Mammary epithelial cell (primary cell): ENCODE results near the gene KIF1C.

Experiments
- EZH2 ChIP-seq: IDR thresholded peaks from 2 replicates; pipeline ENCODE4 v1.6.1; 2012; ENCODE audit warnings: low read length, inconsistent platforms, borderline replicate concordance
- TF ChIP-seq, protein P1 (sequence below), 2 donors: IDR thresholded peaks in 1 of 2; conservative IDR thresholded peaks in 1 of 2; 2 replicates each; pipeline ENCODE4 v1.5.1; 2011 to 2012; ENCODE audit warnings: inconsistent platforms in 2 of 2, low read length in 2 of 2, mild to moderate bottlenecking in 2 of 2, control low read depth in 1 of 2, low read depth in 1 of 2; ENCODE audit not compliant: insufficient read depth in 1 of 2; ENCODE audit errors: extremely low read depth in 1 of 2

DNA sequence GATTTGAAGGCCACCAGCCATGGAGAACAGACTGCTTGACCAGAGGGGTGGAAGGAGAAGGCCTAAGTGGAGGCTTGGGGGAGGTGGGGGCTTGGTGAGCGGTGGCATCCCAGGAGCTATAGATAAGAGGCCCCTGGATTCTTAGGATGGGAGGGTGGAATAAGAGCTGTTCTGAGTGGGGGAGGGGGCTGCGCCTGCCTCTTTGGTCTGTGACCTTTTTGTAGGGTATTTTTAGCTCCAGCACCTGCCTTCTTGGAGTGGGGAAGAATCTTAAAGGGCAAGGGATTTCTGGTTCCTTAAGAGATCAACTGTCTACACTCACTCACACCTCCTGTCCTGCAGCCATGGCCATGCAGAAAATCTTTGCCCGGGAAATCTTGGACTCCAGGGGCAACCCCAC, 46.3 kb upstream of the KIF1C start:
- TF ChIP-seq, protein P1, sequence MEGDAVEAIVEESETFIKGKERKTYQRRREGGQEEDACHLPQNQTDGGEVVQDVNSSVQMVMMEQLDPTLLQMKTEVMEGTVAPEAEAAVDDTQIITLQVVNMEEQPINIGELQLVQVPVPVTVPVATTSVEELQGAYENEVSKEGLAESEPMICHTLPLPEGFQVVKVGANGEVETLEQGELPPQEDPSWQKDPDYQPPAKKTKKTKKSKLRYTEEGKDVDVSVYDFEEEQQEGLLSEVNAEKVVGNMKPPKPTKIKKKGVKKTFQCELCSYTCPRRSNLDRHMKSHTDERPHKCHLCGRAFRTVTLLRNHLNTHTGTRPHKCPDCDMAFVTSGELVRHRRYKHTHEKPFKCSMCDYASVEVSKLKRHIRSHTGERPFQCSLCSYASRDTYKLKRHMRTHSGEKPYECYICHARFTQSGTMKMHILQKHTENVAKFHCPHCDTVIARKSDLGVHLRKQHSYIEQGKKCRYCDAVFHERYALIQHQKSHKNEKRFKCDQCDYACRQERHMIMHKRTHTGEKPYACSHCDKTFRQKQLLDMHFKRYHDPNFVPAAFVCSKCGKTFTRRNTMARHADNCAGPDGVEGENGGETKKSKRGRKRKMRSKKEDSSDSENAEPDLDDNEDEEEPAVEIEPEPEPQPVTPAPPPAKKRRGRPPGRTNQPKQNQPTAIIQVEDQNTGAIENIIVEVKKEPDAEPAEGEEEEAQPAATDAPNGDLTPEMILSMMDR (conservative IDR thresholded peaks at IDR 0.05 in 1 of 2, IDR thresholded peaks at IDR 0.05 in 1 of 2; ENCODE audit: extremely low read depth in 1 of 2, insufficient read depth in 1 of 2, low read depth in 1 of 2, low read length in 2 of 2), result no peak
- TF ChIP-seq EZH2, result no peak
